ENCODE data around the gene DTNB. TPM values are rescaled to one million over a fixed set of nuclear protein-coding genes. Genes with fewer than 3 reads are reported as not detected.

DTNB gene
- total and polyA plus RNA-seq, 10 of the 15 experiments (the other 5 are each of a cell fraction or from before 2014, with no cell fraction given), result 4.5 to 30.6 (median 11.9) TPM

DNA sequence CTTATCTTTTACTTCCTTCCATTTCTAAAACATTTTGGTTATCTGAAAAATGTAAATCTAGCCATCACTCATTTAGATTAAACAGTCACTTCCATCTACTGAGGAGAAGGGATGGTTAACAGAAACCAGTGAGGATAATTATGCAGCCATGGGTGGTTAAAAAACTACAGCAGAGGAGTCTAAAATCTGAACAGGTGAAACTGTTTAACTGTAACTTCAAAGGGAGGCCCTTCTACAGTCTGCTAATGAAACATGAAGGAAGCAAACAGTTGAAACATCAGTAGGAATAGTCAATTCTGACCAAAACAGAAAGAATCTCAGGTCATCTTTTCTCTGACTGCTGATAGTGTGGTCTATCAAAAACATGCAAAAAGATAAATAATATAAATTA lies 71.0 kb downstream of the DTNB start (continued):
- TF ChIP-seq HDAC6 (IDR thresholded peaks at IDR 0.05; ENCODE audit: unreplicated experiment) (no peak), ATF7 (IDR thresholded peaks at IDR 0.05; ENCODE audit: low read depth) (no peak), EED (IDR thresholded peaks at IDR 0.05; ENCODE audit: low read depth) (no peak), ZNF274 (IDR thresholded peaks at IDR 0.05; ENCODE audit: insufficient read depth, insufficient read length) (no peak), STAT3 (IDR thresholded peaks at IDR 0.05; ENCODE audit: low read depth, low read length) (no peak), PAX8 (IDR thresholded peaks at IDR 0.05) (no peak), GATAD2B (conservative IDR thresholded peaks at IDR 0.05; ENCODE audit: low read depth) (no peak), ZNF207 (IDR thresholded peaks at IDR 0.05; ENCODE audit: borderline replicate concordance) (no peak), SREBF2 (IDR thresholded peaks at IDR 0.05; ENCODE audit: low read length) (no peak), CEBPB (IDR thresholded peaks at IDR 0.05; ENCODE audit: borderline replicate concordance in 1 of 2, low read depth in 2 of 2, low read length in 2 of 2) (no peak), EP300 (IDR thresholded peaks at IDR 0.05; ENCODE audit: borderline replicate concordance in 1 of 2, control insufficient read depth in 1 of 2, low read depth in 2 of 2, low read length in 2 of 2) (0 out of 4 replicates have a peak, but pooled peaks of 1 of the 2 experiments have one; percentile 5)
- TF ChIP-seq, protein P1, sequence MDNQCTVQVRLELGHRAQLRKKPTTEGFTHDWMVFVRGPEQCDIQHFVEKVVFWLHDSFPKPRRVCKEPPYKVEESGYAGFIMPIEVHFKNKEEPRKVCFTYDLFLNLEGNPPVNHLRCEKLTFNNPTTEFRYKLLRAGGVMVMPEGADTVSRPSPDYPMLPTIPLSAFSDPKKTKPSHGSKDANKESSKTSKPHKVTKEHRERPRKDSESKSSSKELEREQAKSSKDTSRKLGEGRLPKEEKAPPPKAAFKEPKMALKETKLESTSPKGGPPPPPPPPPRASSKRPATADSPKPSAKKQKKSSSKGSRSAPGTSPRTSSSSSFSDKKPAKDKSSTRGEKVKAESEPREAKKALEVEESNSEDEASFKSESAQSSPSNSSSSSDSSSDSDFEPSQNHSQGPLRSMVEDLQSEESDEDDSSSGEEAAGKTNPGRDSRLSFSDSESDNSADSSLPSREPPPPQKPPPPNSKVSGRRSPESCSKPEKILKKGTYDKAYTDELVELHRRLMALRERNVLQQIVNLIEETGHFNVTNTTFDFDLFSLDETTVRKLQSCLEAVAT (IDR thresholded peaks at IDR 0.05), result no peak
- TF ChIP-seq, protein P2, sequence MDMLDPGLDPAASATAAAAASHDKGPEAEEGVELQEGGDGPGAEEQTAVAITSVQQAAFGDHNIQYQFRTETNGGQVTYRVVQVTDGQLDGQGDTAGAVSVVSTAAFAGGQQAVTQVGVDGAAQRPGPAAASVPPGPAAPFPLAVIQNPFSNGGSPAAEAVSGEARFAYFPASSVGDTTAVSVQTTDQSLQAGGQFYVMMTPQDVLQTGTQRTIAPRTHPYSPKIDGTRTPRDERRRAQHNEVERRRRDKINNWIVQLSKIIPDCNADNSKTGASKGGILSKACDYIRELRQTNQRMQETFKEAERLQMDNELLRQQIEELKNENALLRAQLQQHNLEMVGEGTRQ (IDR thresholded peaks at IDR 0.05; ENCODE audit: borderline replicate concordance, low read depth, low read length), result no peak
- TF ChIP-seq, protein P3, sequence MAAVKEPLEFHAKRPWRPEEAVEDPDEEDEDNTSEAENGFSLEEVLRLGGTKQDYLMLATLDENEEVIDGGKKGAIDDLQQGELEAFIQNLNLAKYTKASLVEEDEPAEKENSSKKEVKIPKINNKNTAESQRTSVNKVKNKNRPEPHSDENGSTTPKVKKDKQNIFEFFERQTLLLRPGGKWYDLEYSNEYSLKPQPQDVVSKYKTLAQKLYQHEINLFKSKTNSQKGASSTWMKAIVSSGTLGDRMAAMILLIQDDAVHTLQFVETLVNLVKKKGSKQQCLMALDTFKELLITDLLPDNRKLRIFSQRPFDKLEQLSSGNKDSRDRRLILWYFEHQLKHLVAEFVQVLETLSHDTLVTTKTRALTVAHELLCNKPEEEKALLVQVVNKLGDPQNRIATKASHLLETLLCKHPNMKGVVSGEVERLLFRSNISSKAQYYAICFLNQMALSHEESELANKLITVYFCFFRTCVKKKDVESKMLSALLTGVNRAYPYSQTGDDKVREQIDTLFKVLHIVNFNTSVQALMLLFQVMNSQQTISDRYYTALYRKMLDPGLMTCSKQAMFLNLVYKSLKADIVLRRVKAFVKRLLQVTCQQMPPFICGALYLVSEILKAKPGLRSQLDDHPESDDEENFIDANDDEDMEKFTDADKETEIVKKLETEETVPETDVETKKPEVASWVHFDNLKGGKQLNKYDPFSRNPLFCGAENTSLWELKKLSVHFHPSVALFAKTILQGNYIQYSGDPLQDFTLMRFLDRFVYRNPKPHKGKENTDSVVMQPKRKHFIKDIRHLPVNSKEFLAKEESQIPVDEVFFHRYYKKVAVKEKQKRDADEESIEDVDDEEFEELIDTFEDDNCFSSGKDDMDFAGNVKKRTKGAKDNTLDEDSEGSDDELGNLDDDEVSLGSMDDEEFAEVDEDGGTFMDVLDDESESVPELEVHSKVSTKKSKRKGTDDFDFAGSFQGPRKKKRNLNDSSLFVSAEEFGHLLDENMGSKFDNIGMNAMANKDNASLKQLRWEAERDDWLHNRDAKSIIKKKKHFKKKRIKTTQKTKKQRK (IDR thresholded peaks at IDR 0.05; ENCODE audit: low read depth, low read length), result no peak
- TF ChIP-seq, protein P4, sequence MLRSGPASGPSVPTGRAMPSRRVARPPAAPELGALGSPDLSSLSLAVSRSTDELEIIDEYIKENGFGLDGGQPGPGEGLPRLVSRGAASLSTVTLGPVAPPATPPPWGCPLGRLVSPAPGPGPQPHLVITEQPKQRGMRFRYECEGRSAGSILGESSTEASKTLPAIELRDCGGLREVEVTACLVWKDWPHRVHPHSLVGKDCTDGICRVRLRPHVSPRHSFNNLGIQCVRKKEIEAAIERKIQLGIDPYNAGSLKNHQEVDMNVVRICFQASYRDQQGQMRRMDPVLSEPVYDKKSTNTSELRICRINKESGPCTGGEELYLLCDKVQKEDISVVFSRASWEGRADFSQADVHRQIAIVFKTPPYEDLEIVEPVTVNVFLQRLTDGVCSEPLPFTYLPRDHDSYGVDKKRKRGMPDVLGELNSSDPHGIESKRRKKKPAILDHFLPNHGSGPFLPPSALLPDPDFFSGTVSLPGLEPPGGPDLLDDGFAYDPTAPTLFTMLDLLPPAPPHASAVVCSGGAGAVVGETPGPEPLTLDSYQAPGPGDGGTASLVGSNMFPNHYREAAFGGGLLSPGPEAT (IDR thresholded peaks at IDR 0.05; ENCODE audit: low read depth), result no peak
- TF ChIP-seq, protein P5, sequence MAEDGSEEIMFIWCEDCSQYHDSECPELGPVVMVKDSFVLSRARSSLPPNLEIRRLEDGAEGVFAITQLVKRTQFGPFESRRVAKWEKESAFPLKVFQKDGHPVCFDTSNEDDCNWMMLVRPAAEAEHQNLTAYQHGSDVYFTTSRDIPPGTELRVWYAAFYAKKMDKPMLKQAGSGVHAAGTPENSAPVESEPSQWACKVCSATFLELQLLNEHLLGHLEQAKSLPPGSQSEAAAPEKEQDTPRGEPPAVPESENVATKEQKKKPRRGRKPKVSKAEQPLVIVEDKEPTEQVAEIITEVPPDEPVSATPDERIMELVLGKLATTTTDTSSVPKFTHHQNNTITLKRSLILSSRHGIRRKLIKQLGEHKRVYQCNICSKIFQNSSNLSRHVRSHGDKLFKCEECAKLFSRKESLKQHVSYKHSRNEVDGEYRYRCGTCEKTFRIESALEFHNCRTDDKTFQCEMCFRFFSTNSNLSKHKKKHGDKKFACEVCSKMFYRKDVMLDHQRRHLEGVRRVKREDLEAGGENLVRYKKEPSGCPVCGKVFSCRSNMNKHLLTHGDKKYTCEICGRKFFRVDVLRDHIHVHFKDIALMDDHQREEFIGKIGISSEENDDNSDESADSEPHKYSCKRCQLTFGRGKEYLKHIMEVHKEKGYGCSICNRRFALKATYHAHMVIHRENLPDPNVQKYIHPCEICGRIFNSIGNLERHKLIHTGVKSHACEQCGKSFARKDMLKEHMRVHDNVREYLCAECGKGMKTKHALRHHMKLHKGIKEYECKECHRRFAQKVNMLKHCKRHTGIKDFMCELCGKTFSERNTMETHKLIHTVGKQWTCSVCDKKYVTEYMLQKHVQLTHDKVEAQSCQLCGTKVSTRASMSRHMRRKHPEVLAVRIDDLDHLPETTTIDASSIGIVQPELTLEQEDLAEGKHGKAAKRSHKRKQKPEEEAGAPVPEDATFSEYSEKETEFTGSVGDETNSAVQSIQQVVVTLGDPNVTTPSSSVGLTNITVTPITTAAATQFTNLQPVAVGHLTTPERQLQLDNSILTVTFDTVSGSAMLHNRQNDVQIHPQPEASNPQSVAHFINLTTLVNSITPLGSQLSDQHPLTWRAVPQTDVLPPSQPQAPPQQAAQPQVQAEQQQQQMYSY (CRISPR knock-in tag; IDR thresholded peaks at IDR 0.05), result no peak
- TF ChIP-seq, protein P6, sequence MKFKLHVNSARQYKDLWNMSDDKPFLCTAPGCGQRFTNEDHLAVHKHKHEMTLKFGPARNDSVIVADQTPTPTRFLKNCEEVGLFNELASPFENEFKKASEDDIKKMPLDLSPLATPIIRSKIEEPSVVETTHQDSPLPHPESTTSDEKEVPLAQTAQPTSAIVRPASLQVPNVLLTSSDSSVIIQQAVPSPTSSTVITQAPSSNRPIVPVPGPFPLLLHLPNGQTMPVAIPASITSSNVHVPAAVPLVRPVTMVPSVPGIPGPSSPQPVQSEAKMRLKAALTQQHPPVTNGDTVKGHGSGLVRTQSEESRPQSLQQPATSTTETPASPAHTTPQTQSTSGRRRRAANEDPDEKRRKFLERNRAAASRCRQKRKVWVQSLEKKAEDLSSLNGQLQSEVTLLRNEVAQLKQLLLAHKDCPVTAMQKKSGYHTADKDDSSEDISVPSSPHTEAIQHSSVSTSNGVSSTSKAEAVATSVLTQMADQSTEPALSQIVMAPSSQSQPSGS (IDR thresholded peaks at IDR 0.05; ENCODE audit: low read length), result peak; percentile 67

Measured in GM12878 (cell line).